ENCODE data around the gene GIN1.

DNA sequence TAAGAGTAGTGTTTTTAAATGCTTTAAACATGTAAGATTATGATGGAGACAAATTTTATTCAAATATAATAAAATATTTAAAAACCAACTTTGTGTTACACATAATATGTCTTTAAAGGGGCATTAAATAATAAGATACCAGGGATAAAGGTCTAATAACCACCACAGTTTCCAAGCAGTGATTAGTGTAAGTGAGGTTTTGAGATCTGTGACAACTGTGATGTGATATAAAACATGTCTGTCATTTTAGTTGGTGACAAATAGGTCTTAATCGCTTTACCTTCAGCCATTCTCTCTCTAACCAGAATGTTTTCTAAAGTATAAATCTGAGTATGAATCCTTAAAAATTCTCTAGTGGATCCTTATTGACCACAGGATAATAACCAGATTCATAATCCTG lies 28.3 kb upstream of the GIN1 start:
- no peak for TF ChIP-seq CTCF (IDR thresholded peaks at IDR 0.05)
- TF ChIP-seq POLR2A (IDR thresholded peaks at IDR 0.05) = no peak

Data from testis (tissue), 2 donors.